Measurements from ENCODE around the gene KLK11. TPM values are rescaled to one million over a fixed set of nuclear protein-coding genes. Genes with fewer than 3 reads are reported as not detected.

The KLK11 gene
- total RNA-seq, 2 donors from 2014 or later = 18.4 to 44.8 TPM

DNA sequence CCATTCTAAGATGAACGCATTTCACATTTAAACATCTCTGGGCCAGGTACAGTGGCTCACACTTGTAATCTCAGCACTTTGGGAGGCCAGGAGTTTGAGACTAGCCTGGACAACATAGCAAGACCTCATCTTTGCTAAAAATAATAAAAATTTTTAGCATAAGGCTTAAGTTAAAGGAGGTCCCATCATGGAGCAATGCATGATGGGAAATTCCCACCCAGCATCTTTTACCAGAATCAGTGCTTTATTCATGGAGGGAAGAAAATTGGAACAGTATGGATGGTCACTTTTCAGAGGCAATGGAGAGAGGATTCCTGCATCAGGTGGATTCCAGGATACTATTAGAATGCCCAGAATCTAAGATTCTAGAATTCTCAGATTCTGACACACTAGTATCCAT is 21.2 kb downstream of the KLK11 start:
- no peaks in the 10 kb centered on the region for H3K27me3 ChIP-seq
- H3K36me3 ChIP-seq (replicated peaks in 1 of 2; ENCODE audit: insufficient read depth in 1 of 2, low read depth in 2 of 2) = no peaks in the 10 kb centered on the region
- no peak for TF ChIP-seq POLR2A (IDR thresholded peaks at IDR 0.05)
- no peak for TF ChIP-seq CTCF (IDR thresholded peaks at IDR 0.05)
- H3K4me3 ChIP-seq = no peak overlapping the region
- DNase-seq = no peak
- no peak for ATAC-seq
- no peak overlapping the region for H3K27ac ChIP-seq
- no peaks in the 10 kb centered on the region for H3K4me1 ChIP-seq
- WGBS, 2 donors = 67 to 76% methylated on average over 1 of the region's 1 CpG
- no peaks in the 10 kb centered on the region for H3K9me3 ChIP-seq
- intact Hi-C loops (cut with DNase I) = no loop called here

DNA sequence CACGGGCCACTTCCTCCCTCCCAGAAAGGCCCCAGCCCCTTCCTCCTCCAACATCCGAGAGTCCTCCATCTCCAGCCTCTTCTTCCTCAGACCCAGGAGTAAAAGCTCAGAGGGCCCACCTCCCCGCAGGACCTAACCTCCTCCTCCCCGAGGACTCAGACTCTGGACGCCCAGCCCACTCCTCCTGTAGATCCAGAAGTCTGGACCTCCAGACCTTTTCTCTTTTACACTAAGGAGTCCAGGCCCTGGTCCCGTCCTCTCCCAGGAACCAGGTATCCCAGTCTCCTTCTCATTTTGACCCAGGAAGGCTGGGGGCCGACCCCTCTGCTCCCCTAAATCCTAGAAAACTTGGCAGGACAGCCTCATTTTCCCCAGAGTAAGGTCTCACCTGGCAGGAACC is 23.1 kb downstream of the KLK11 start:
- TF ChIP-seq CTCF (IDR thresholded peaks at IDR 0.05) (no peak), POLR2A (IDR thresholded peaks at IDR 0.05) (no peak)
- Histone ChIP-seq H3K9me3 (no peaks in the 10 kb centered on the region), H3K36me3 (replicated peaks in 1 of 2; ENCODE audit: insufficient read depth in 1 of 2, low read depth in 2 of 2) (no peaks in the 10 kb centered on the region), H3K27ac (no peak overlapping the region), H3K4me1 (no peaks in the 10 kb centered on the region), H3K4me3 (no peak overlapping the region), H3K27me3 (no peaks in the 10 kb centered on the region)
- ATAC-seq (no peak), DNase-seq (no peak)
- intact Hi-C loops (cut with DNase I) = no loop called here
- WGBS, 2 donors = 62 to 63% methylated on average over 7 of the region's 7 CpGs

DNA sequence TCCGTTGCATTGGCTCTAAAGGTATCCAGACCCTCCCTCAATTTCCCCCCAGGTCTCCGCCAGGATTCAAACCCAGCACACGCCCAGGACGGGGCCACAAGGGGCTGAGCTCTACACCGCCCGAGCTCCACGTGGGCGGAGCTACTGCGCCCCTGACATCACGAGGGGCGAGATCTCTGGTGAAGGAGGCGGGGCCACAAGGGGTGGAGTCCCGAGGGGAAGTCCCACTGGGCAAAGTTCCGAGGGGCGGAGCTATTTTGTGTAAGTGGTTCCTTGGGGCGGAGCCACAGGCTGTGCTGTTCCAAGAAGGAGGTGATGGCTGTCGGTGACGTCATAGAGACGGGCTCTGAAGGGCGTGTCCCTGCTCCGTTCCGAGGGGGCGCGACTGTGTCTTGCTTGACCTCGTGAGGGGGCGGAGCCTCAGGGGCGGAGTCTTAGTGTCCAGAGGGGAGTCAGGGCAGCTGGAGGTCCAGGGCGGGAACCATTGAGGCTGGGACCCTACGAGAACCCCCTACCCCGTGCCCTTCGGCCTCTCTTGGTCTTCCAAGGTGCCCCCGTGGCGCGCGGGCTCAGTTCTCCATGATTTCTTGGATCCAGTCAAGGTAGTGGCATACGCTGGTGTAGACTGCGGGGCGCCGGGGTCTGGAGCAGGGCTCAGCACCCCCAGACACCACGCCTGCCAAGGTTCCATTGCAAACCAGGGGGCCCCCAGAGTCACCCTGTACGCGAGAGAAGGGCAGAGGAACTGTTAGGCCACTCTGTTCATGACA is 23.7 kb downstream of the KLK11 start:
- no peaks in the 10 kb centered on the region for H3K27me3 ChIP-seq
- intact Hi-C loops (cut with DNase I) = no loop called here
- ATAC-seq (peak; percentile 12), DNase-seq (peak in 3 of 4 donors; percentile 16 to 59 (median 20))
- no peaks in the 10 kb centered on the region for H3K4me1 ChIP-seq
- no peaks in the 10 kb centered on the region for H3K36me3 ChIP-seq (replicated peaks in 1 of 2; ENCODE audit: insufficient read depth in 1 of 2, low read depth in 2 of 2)
- TF ChIP-seq CTCF (IDR thresholded peaks at IDR 0.05) (no peak), POLR2A (IDR thresholded peaks at IDR 0.05) (no peak)
- WGBS, 2 donors = 61 to 71% methylated on average over 24 to 38 of the region's 42 CpGs
- no peaks in the 10 kb centered on the region for H3K9me3 ChIP-seq
- H3K27ac ChIP-seq = no peak overlapping the region
- no peak overlapping the region for H3K4me3 ChIP-seq

DNA sequence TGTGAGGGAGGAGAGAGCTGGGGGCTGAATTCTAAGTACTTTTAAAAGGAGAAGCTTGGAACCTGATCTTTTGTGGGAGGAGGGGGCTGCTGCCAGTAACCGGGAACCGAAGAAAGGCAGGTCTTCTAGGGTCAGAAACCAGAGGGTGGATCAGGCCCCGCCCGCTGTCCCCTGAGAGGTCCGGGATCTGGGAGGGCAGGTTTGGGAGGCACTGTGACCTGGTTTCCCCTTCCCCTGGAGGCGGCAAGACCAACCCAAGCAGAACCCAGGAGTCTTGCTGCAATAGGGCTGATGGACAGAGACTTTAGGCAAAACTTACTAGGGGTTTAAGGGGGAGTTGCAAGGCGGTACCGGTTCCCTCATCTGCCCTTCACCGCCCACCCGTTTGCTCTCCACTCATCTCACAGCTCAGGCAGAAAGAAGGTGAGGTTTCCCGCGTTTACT is 24.3 kb downstream of the KLK11 start:
- no peak overlapping the region for H3K27ac ChIP-seq
- no peaks in the 10 kb centered on the region for H3K36me3 ChIP-seq (replicated peaks in 1 of 2; ENCODE audit: insufficient read depth in 1 of 2, low read depth in 2 of 2)
- TF ChIP-seq CTCF (IDR thresholded peaks at IDR 0.05) = no peak
- no peak for TF ChIP-seq POLR2A (IDR thresholded peaks at IDR 0.05)
- intact Hi-C loops (cut with DNase I) = no loop called here
- no peak overlapping the region for H3K4me3 ChIP-seq
- no peaks in the 10 kb centered on the region for H3K9me3 ChIP-seq
- ATAC-seq (no peak), DNase-seq (no peak)
- no peaks in the 10 kb centered on the region for H3K4me1 ChIP-seq
- 37 to 48% methylated on average over 12 of the region's 12 CpGs for WGBS, 2 donors
- no peaks in the 10 kb centered on the region for H3K27me3 ChIP-seq

- ATAC-seq = no peak
These were observed 24.9 kb downstream of the KLK11 start, which contains the start of gene KLK8 for GRCh38 chr19:51001515-51001914. Gene KLK8, minus strand, starts transcription at chr19:51001604. Its CDS starts 437 bp downstream, at chr19:51001167.

More at GRCh38 chr19:51001515-51001914, 24.9 kb downstream of the KLK11 start, which contains the start of gene KLK8:
- intact Hi-C loops (cut with DNase I) = no loop called here
- DNase-seq = no peak
- Histone ChIP-seq H3K36me3 (replicated peaks in 1 of 2; ENCODE audit: insufficient read depth in 1 of 2, low read depth in 2 of 2) (no peaks in the 10 kb centered on the region), H3K27ac (no peak within 1 kb of the TSS), H3K4me3 (no peak within 1 kb of the TSS), H3K27me3 (no peaks in the 10 kb centered on the region), H3K9me3 (no peaks in the 10 kb centered on the region), H3K4me1 (no peaks in the 10 kb centered on the region)
- TF ChIP-seq CTCF (IDR thresholded peaks at IDR 0.05) (no peak), POLR2A (IDR thresholded peaks at IDR 0.05) (no peak)
- WGBS, 2 donors = 25 to 42% methylated on average over 6 to 7 of the region's 7 CpGs
